Astrocyte (in vitro differentiated cells and primary cell): ENCODE measurements around the gene TMSB10. TPM values are rescaled to one million over a fixed set of nuclear protein-coding genes. Genes with fewer than 3 reads are reported as not detected.
A peak's percentile ranks its signal among the peaks of the same experiment; 100 is the strongest.

Source experiments
- DNase-seq: peaks from one replicate; pipeline ENCODE4 v3.0.0-alpha.2; 2010; ENCODE audit warnings: low read depth
- FAIRE-seq: peaks from 2 replicates; lab custom pipeline; 2011; peaks lifted over from hg19 to GRCh38; lab: Jason Lieb, UNC
- H2AFZ ChIP-seq: 2 replicates; pipeline ENCODE4 v1.6.0; 2012; ENCODE audit warnings: low read depth, low read length, inconsistent platforms
- H3K27ac ChIP-seq: 2 replicates; pipeline ENCODE4 v1.5.1; 2011; ENCODE audit warnings: low read depth, low read length, inconsistent platforms
- H3K27me3 ChIP-seq: 2 replicates; pipeline ENCODE4 v1.6.0; 2011; ENCODE audit warnings: low read length, inconsistent platforms; ENCODE audit not compliant: insufficient read depth
- H3K36me3 ChIP-seq: 2 replicates; pipeline ENCODE4 v1.5.1; 2011; ENCODE audit warnings: low read length, inconsistent platforms; ENCODE audit not compliant: insufficient read depth
- H3K4me1 ChIP-seq: 2 replicates; pipeline ENCODE4 v1.5.1; 2011; ENCODE audit warnings: low read length, inconsistent platforms; ENCODE audit not compliant: insufficient read depth
- H3K4me2 ChIP-seq: 2 replicates; pipeline ENCODE4 v1.6.0; 2012; ENCODE audit warnings: low read length, inconsistent platforms
- H3K4me3 ChIP-seq: 2 replicates; pipeline ENCODE4 v1.5.1; 2011; ENCODE audit warnings: low read depth, mild to moderate bottlenecking, low read length, inconsistent platforms; ENCODE audit not compliant: insufficient read depth
- H3K79me2 ChIP-seq: 2 replicates; pipeline ENCODE4 v1.6.0; 2012; ENCODE audit warnings: mild to moderate bottlenecking, low read length, inconsistent platforms; ENCODE audit not compliant: insufficient read depth
- H3K9ac ChIP-seq: 2 replicates; pipeline ENCODE4 v1.6.0; 2012; ENCODE audit warnings: mild to moderate bottlenecking, low read length, inconsistent platforms
- H3K9me3 ChIP-seq: 2 replicates; pipeline ENCODE4 v1.5.1; 2012; ENCODE audit warnings: low read depth, mild to moderate bottlenecking, low read length, inconsistent platforms; ENCODE audit not compliant: insufficient read depth
- H4K20me1 ChIP-seq: 2 replicates; pipeline ENCODE4 v1.6.0; 2012; ENCODE audit warnings: low read length, inconsistent platforms; ENCODE audit not compliant: insufficient read depth
- H3K27ac Mint-ChIP-seq: one replicate; pipeline ENCODE4 v1.8.0; 2021; ENCODE audit warnings: mild to moderate bottlenecking, mixed read lengths; ENCODE audit not compliant: unreplicated experiment
- H3K27me3 Mint-ChIP-seq: one replicate; pipeline ENCODE4 v1.8.0; 2021; ENCODE audit warnings: low read depth, mixed read lengths; ENCODE audit not compliant: unreplicated experiment
- H3K36me3 Mint-ChIP-seq: one replicate; pipeline ENCODE4 v1.8.0; 2021; ENCODE audit warnings: low read depth, mixed read lengths; ENCODE audit not compliant: unreplicated experiment
- H3K4me1 Mint-ChIP-seq: one replicate; pipeline ENCODE4 v1.8.0; 2021; ENCODE audit warnings: low read depth, mixed read lengths; ENCODE audit not compliant: unreplicated experiment
- H3K4me3 Mint-ChIP-seq: one replicate; pipeline ENCODE4 v1.8.0; 2021; ENCODE audit warnings: mild to moderate bottlenecking, moderate library complexity, mixed read lengths; ENCODE audit not compliant: unreplicated experiment
- H3K9me3 Mint-ChIP-seq: one replicate; pipeline ENCODE4 v1.8.0; 2021; ENCODE audit warnings: mild to moderate bottlenecking, mixed read lengths; ENCODE audit not compliant: unreplicated experiment
- EZH2 ChIP-seq: IDR thresholded peaks from 2 replicates; pipeline ENCODE4 v1.6.1; 2012; ENCODE audit warnings: mild to moderate bottlenecking, low read length, inconsistent platforms; ENCODE audit not compliant: insufficient read depth
- total RNA-seq: library from RNA; stranded (reverse); gene quantifications from 2 replicates; pipeline ENCODE4 v1.2.1, GENCODE V29; 2021
- TF ChIP-seq, protein P1 (sequence below): IDR thresholded peaks from 2 replicates; pipeline ENCODE4 v1.5.1; 2011; ENCODE audit warnings: low read depth, mild to moderate bottlenecking, inconsistent platforms, low read length, moderate library complexity; ENCODE audit not compliant: insufficient read depth

The TMSB10 gene
- total RNA-seq, 1 donor from 2014 or later: 3,439 TPM

DNA sequence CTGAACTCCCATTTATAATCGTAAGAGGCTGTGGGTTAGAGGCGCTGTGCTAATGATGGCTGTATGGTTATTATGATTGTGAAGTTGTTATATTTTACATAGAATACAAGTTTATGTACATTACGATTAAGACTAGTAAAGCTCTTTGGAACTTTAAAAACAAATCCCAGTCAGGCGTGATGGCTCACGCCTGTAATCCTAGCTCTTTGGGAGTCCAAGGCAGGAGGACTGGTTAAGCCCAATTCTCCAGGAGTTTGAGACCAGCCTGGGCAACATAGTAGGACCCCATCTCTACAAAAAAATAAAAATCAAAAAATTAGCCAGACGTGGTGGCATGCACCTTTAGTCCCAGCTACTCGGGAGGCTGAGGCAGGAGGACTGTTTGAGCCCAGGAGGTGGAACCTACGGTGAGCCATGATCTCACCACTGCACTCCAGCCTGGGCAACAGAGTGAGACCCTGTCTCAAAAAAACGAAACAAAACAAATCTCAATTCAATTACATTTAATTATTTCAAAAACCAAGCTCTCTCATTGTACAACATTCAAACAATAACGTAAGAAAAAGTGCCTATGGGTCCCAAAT is 41.6 kb downstream of the TMSB10 start:
- Mint-ChIP-seq H3K4me1 (peaks cover 8% of the 10 kb centered on the region), H3K4me3 (no peak overlapping the region), H3K36me3 (no peaks in the 10 kb centered on the region), H3K27ac (peak overlapping the region; percentile 60), H3K27me3 (no peaks in the 10 kb centered on the region), H3K9me3 (no peaks in the 10 kb centered on the region)
- DNase-seq (no peak), FAIRE-seq (no peak)
- TF ChIP-seq, protein P1, sequence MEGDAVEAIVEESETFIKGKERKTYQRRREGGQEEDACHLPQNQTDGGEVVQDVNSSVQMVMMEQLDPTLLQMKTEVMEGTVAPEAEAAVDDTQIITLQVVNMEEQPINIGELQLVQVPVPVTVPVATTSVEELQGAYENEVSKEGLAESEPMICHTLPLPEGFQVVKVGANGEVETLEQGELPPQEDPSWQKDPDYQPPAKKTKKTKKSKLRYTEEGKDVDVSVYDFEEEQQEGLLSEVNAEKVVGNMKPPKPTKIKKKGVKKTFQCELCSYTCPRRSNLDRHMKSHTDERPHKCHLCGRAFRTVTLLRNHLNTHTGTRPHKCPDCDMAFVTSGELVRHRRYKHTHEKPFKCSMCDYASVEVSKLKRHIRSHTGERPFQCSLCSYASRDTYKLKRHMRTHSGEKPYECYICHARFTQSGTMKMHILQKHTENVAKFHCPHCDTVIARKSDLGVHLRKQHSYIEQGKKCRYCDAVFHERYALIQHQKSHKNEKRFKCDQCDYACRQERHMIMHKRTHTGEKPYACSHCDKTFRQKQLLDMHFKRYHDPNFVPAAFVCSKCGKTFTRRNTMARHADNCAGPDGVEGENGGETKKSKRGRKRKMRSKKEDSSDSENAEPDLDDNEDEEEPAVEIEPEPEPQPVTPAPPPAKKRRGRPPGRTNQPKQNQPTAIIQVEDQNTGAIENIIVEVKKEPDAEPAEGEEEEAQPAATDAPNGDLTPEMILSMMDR: no peak
- TF ChIP-seq EZH2: no peak
- Histone ChIP-seq H3K9me3 (no peaks in the 10 kb centered on the region), H3K27ac (peak overlapping the region; percentile 87), H3K36me3 (no peaks in the 10 kb centered on the region), H3K4me3 (no peak overlapping the region), H3K9ac (peak overlapping the region; percentile 71), H3K4me2 (peak overlapping the region; percentile 78), H3K4me1 (peaks cover 16% of the 10 kb centered on the region), H3K27me3 (no peaks in the 10 kb centered on the region), H2AFZ (no peak overlapping the region), H3K79me2 (no peaks in the 10 kb centered on the region), H4K20me1 (no peaks in the 10 kb centered on the region)

DNA sequence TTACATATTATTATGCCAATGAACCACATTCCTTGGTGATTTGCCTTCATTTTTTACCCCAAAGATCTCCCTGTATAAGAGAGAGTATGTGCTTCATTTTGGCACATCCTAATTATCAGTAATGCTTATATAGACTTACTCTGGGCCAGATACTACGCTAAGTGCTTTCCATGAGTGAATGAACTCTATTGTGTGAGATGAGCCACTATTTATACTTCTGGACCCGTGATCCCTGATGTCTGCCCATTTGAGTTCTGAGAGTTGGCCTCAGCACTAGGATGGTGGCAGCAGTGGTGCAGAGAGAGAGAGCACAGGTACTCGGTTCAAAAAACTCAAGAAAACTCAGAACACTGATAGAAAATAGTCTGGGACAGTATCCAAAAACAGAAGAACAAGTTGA is 48.1 kb downstream of the TMSB10 start:
- Mint-ChIP-seq H3K36me3 (no peaks in the 10 kb centered on the region), H3K27ac (no peak overlapping the region), H3K4me3 (no peak overlapping the region), H3K27me3 (no peaks in the 10 kb centered on the region), H3K4me1 (peaks cover 13% of the 10 kb centered on the region), H3K9me3 (no peaks in the 10 kb centered on the region)
- no peaks in the 10 kb centered on the region for H3K36me3 ChIP-seq
- H3K4me3 ChIP-seq: no peak overlapping the region
- no peaks in the 10 kb centered on the region for H3K79me2 ChIP-seq
- H3K4me1 ChIP-seq: peaks cover 10% of the 10 kb centered on the region
- no peaks in the 10 kb centered on the region for H4K20me1 ChIP-seq
- no peak for FAIRE-seq
- TF ChIP-seq, protein P1: no peak
- TF ChIP-seq EZH2: no peak
- H3K27ac ChIP-seq: no peak overlapping the region
- no peak for DNase-seq
- no peaks in the 10 kb centered on the region for H3K9me3 ChIP-seq
- H3K9ac ChIP-seq: no peak overlapping the region
- no peaks in the 10 kb centered on the region for H3K27me3 ChIP-seq
- H3K4me2 ChIP-seq: no peak overlapping the region
- H2AFZ ChIP-seq: no peak overlapping the region

DNA sequence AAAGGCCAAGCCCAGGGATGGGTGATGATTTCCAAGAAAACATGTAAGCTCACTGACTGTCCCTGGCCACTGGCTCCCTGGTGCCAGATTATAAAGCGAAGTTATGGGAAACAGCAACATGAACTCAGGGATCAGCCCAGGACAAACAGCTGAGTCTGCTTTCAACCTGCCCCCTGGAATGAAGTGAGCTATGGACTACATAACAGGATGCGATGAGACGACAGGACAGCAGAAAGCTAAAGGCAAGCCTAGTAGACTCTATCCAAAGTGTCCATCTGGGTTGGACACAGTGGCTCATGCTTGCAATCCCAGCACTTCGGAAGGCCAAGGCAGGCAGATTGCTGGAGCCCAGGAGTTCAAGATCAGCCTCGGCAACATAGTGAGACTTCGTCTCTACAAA is 48.9 kb downstream of the TMSB10 start:
- no peaks in the 10 kb centered on the region for H3K9me3 Mint-ChIP-seq
- TF ChIP-seq, protein P1: no peak
- TF ChIP-seq EZH2: no peak
- FAIRE-seq: no peak

More for the DNA sequence above, 48.9 kb downstream of the TMSB10 start:
- Histone ChIP-seq H3K4me1 (peaks cover 18% of the 10 kb centered on the region), H3K4me2 (no peak overlapping the region), H3K4me3 (no peak overlapping the region), H3K9me3 (no peaks in the 10 kb centered on the region), H2AFZ (no peak overlapping the region), H3K9ac (no peak overlapping the region), H3K27ac (no peak overlapping the region), H3K79me2 (no peaks in the 10 kb centered on the region), H3K27me3 (no peaks in the 10 kb centered on the region), H3K36me3 (no peaks in the 10 kb centered on the region), H4K20me1 (no peaks in the 10 kb centered on the region)
- peaks cover 18% of the 10 kb centered on the region for H3K4me1 Mint-ChIP-seq
- DNase-seq: no peak
- H3K27ac Mint-ChIP-seq: no peak overlapping the region
- H3K4me3 Mint-ChIP-seq: no peak overlapping the region
- H3K36me3 Mint-ChIP-seq: no peaks in the 10 kb centered on the region
- no peaks in the 10 kb centered on the region for H3K27me3 Mint-ChIP-seq

Other genes starting within 250 kb of the TMSB10 start
- 2.6 and 3.2 TPM in 2 replicates for gene TRABD2A, start 24.6 kb upstream of the TMSB10 start, total RNA-seq
- 90.8 and 105 TPM in 2 replicates for gene KCMF1, start 65.5 kb downstream of the TMSB10 start, total RNA-seq
- 27.2 and 30.8 TPM in 2 replicates for gene TCF7L1, start 227.7 kb downstream of the TMSB10 start, total RNA-seq